ENCODE data around the gene ADGRL3.

DNA sequence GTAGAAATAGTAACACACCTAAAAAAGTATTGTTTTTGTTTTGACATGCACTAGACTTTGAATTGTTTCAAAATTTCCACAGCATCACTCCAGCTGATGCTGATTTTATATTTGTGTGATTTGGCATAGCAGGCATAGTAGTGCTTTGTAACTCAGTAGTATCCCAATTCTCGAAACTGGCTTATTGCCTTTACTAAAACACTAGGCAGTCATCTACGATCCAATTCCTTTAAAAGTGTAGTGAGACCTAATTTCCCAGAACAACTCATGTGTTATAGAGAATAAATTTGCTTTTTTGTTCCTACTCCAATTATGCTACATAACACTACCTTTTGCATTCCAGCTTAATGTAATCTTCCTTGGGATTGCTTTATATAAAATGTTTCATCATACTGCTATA lies 797.7 kb downstream of the ADGRL3 start:
- TF ChIP-seq CTCF (conservative IDR thresholded peaks at IDR 0.05): no peak
- TF ChIP-seq ZFX (IDR thresholded peaks at IDR 0.05): no peak
